HCT116 (cell line): Measurements from ENCODE around the gene GAD2. TPM values are rescaled to one million over a fixed set of nuclear protein-coding genes. Genes with fewer than 3 reads are reported as not detected.

Source experiments
- ATAC-seq: fragments of 200-7000 bp; cut with Tn5 transposase; 2 replicates; pipeline ENCODE4 v1.9.1; 2020; ENCODE audit warnings: mild to moderate bottlenecking, moderate library complexity
- BruUV-seq: library from RNA; stranded (reverse); fragments of 400-500 nt; replicated peaks from 2 replicates; lab custom pipeline; 2021; lab: Mats Ljungman, UMichigan
- CTCF ChIA-PET: fragments of 300-600 bp; sonication (Branson Sonifier 250); formaldehyde crosslinking; loops from one replicate; lab custom pipeline; 2021; ENCODE audit warnings: antibody characterized with exemption; lab: Charles Lee
- POLR2A ChIA-PET: fragments of 300-600, 350-600 bp; sonication (Branson Sonifier 250); formaldehyde crosslinking; loops from one replicate; lab custom pipeline; 2021; ENCODE audit warnings: antibody characterized with exemption; lab: Charles Lee
- RAD21 ChIA-PET, 2 experiments: fragments of 300-600 bp; sonication (Branson Sonifier 250); formaldehyde crosslinking; loops; one replicate each; lab custom pipeline; 2023; ENCODE audit warnings: low total read pairs in 2 of 2; ENCODE audit not compliant: uncharacterized antibody in 2 of 2, unreplicated experiment in 2 of 2, low non-redundant PET in 1 of 2; lab: Charles Lee
- DNase-seq: peaks from one replicate; pipeline ENCODE4 v3.0.0-alpha.2; 2010; ENCODE audit warnings: low read depth, low spot score
- H2AFZ ChIP-seq: fragments of 200-600 bp; shearing (Covaris generic), sonication (generic); 2 replicates; pipeline ENCODE4 v1.6.1; 2017; ENCODE audit warnings: low read depth, mixed run types, mixed read lengths, antibody characterized with exemption, low read length; ENCODE audit not compliant: poor library complexity, severe bottlenecking
- H3K27ac ChIP-seq: 2 replicates; pipeline ENCODE4 v1.5.1; 2012; ENCODE audit warnings: low read depth, low read length
- H3K27me3 ChIP-seq: fragments of 200-600 bp; sonication (generic); 2 replicates; pipeline ENCODE4 v1.6.1; 2016; ENCODE audit warnings: mixed run types, low read length, mixed read lengths; ENCODE audit not compliant: insufficient read depth
- H3K36me3 ChIP-seq, 2 experiments: fragments of 200-500 bp in 1 of 2; fragments of 200-600 bp in 1 of 2; sonication (Bioruptor generic) in 1 of 2; sonication (generic) in 1 of 2; 2 replicates each; pipeline versions ENCODE4 v1.5.1 to v1.6.1; 2014 to 2016; ENCODE audit warnings: low read length in 2 of 2, inconsistent platforms in 1 of 2, mixed read lengths in 1 of 2, mixed run types in 1 of 2; ENCODE audit not compliant: insufficient read depth in 2 of 2, control insufficient read depth in 1 of 2
- H3K4me1 ChIP-seq, 2 experiments: fragments of 200-600 bp in 1 of 2; sonication (generic) in 1 of 2; 2 replicates each; pipeline versions ENCODE4 v1.5.1 to v1.6.1; 2012 to 2017; ENCODE audit warnings: low read length in 2 of 2, inconsistent platforms in 1 of 2, mild to moderate bottlenecking in 1 of 2, mixed read lengths in 1 of 2, mixed run types in 1 of 2, moderate library complexity in 1 of 2; ENCODE audit not compliant: insufficient read depth in 2 of 2, control insufficient read depth in 1 of 2
- H3K4me2 ChIP-seq: fragments of 200-600 bp; sonication (generic); 2 replicates; pipeline ENCODE4 v1.6.1; 2017; ENCODE audit warnings: mixed run types, low read length, mixed read lengths
- H3K4me3 ChIP-seq, 2 experiments: fragments of 200-600 bp in 1 of 2; sonication (generic) in 1 of 2; replicated peaks in 1 of 2; 2 replicates each; pipeline ENCODE4 v1.5.1; 2011 to 2016; ENCODE audit warnings: low read length in 2 of 2, control low read depth in 1 of 2, low read depth in 1 of 2, mild to moderate bottlenecking in 1 of 2, mixed read lengths in 1 of 2, mixed run types in 1 of 2
- H3K79me2 ChIP-seq: fragments of 200-600 bp; sonication (generic); 2 replicates; pipeline ENCODE4 v1.6.1; 2017; ENCODE audit warnings: mild to moderate bottlenecking, mixed run types, low read length, moderate library complexity, mixed read lengths; ENCODE audit not compliant: insufficient read depth
- H3K9ac ChIP-seq: fragments of 200-600 bp; sonication (generic); 2 replicates; pipeline ENCODE4 v1.6.1; 2016; ENCODE audit warnings: low read length, mixed read lengths
- H3K9me2 ChIP-seq: fragments of 200-600 bp; sonication (generic), shearing (Covaris generic); 2 replicates; pipeline ENCODE4 v1.6.1; 2017; ENCODE audit warnings: mixed run types, mild to moderate bottlenecking, moderate library complexity; ENCODE audit not compliant: insufficient read depth
- H3K9me3 ChIP-seq, 2 experiments: fragments of 200-500 bp in 1 of 2; fragments of 200-600 bp in 1 of 2; sonication (Bioruptor generic) in 1 of 2; sonication (generic) in 1 of 2; 2 replicates each; pipeline ENCODE4 v1.6.1; 2014 to 2017; ENCODE audit warnings: low read length in 2 of 2, mixed read lengths in 2 of 2, inconsistent platforms in 1 of 2, low read depth in 1 of 2, mild to moderate bottlenecking in 1 of 2, mixed run types in 1 of 2, moderate library complexity in 1 of 2; ENCODE audit not compliant: control insufficient read depth in 1 of 2, insufficient read depth in 1 of 2
- H4K20me1 ChIP-seq: fragments of 200-600 bp; sonication (generic), shearing (Covaris generic); 2 replicates; pipeline ENCODE4 v1.6.1; 2017; ENCODE audit warnings: mixed run types, mild to moderate bottlenecking, moderate library complexity; ENCODE audit not compliant: insufficient read depth
- CEBPB ChIP-seq: IDR thresholded peaks from 2 replicates; pipeline ENCODE4 v1.6.1; 2012; ENCODE audit warnings: low read depth
- EGR1 ChIP-seq: IDR thresholded peaks from 2 replicates; pipeline ENCODE4 v1.6.1; 2012; ENCODE audit warnings: low read depth
- EZH2 ChIP-seq: fragments of 200-600 bp; sonication (generic); IDR thresholded peaks from 2 replicates; pipeline ENCODE4 v1.6.1; 2017; ENCODE audit warnings: antibody characterized with exemption, mixed run types
- EZH2phosphoT487 ChIP-seq: fragments of 200-600 bp; IDR thresholded peaks from 2 replicates; pipeline ENCODE4 v1.6.1; 2018; ENCODE audit warnings: antibody characterized with exemption, borderline replicate concordance
- JUND ChIP-seq: IDR thresholded peaks from 2 replicates; pipeline ENCODE4 v1.6.1; 2012
- SP1 ChIP-seq: IDR thresholded peaks from 2 replicates; pipeline ENCODE4 v1.6.1; 2012; ENCODE audit warnings: low read depth
- ZFX ChIP-seq: fragments of 450-650 bp; IDR thresholded peaks from 2 replicates; pipeline ENCODE4 v1.6.1; 2017
- intact Hi-C: fragments of 100-400 bp; cut with micrococcal nuclease; formaldehyde crosslinking; loops from 2 replicates; pipeline ENCODE4 v1.10.0; 2022
- total RNA-seq: library from RNA; stranded (reverse); gene quantifications from one replicate; pipeline ENCODE4 v1.2.1, GENCODE V29; 2021; ENCODE audit not compliant: unreplicated experiment

The GAD2 gene
- total RNA-seq, 1 experiment from 2014 or later: not detected

GRCh38 chr10:26251925-26252324 is 35.4 kb downstream of the GAD2 start:
- BruUV-seq: no TSS peak
- POLR2A ChIA-PET: no interaction called here

GRCh38 chr10:26254616-26255015 is 38.0 kb downstream of the GAD2 start:
- Histone ChIP-seq H3K79me2 (no peaks in the 10 kb centered on the region), H3K4me3 (no peak overlapping the region), H3K4me2 (no peak overlapping the region), H2AFZ (no peak overlapping the region), H3K4me1 (no peaks in the 10 kb centered on the region), H3K27ac (no peak overlapping the region), H3K9me2 (no peaks in the 10 kb centered on the region), H4K20me1 (no peaks in the 10 kb centered on the region), H3K9me3 (no peaks in the 10 kb centered on the region), H3K27me3 (peaks cover 21% of the 10 kb centered on the region), H3K9ac (no peak overlapping the region), H3K36me3 (no peaks in the 10 kb centered on the region)
- POLR2A ChIA-PET: no interaction called here
- RAD21 ChIA-PET: no interaction called here
- TF ChIP-seq EGR1 (no peak), CEBPB (no peak), EZH2 (no peak), EZH2phosphoT487 (no peak), ZFX (no peak), JUND (no peak)
- intact Hi-C loops: no loop called here
- CTCF ChIA-PET: no interaction called here
- no peak for ATAC-seq
- no peak for DNase-seq
- no TSS peak for BruUV-seq

More at GRCh38 chr10:26251925-26252324, 35.4 kb downstream of the GAD2 start:
- intact Hi-C loops: no loop called here
- Histone ChIP-seq H3K9me2 (no peaks in the 10 kb centered on the region), H3K4me2 (no peak overlapping the region), H3K27ac (no peak overlapping the region), H3K4me3 (no peak overlapping the region), H3K36me3 (no peaks in the 10 kb centered on the region), H3K9ac (no peak overlapping the region), H2AFZ (no peak overlapping the region), H3K79me2 (no peaks in the 10 kb centered on the region), H3K4me1 (no peaks in the 10 kb centered on the region), H3K9me3 (no peaks in the 10 kb centered on the region), H4K20me1 (no peaks in the 10 kb centered on the region), H3K27me3 (peaks cover 8% of the 10 kb centered on the region; the same call in 1 of the 2 replicates)
- ChIA-PET RAD21 (no interaction called here), CTCF (no interaction called here)
- DNase-seq (no peak), ATAC-seq (no peak)
- no peak for TF ChIP-seq SP1
- no peak for TF ChIP-seq ZFX
